Gastroesophageal sphincter (tissue), 3 donors: ENCODE results near the gene MACROD2.

Source experiments
- POLR2A ChIP-seq, 2 donors: fragments of 450-650 bp; IDR thresholded peaks; one replicate each; pipeline ENCODE4 v1.6.1; 2017; ENCODE audit warnings: antibody characterized with exemption in 2 of 2, mild to moderate bottlenecking in 2 of 2, moderate library complexity in 1 of 2
- TF ChIP-seq, protein P1 (sequence below), 4 experiments: fragments of 200-600 bp in 2 of 4; fragments of 450-650 bp in 2 of 4; sonication (generic) in 1 of 4; IDR thresholded peaks; one replicate each; pipeline ENCODE4 v1.5.1; 2017 to 2019; ENCODE audit warnings: antibody characterized with exemption in 4 of 4, mild to moderate bottlenecking in 2 of 4, moderate library complexity in 2 of 4

GRCh38 chr20:14710951-14711350 is 715.6 kb downstream of the MACROD2 start:
- TF ChIP-seq POLR2A (IDR thresholded peaks at IDR 0.05): no peak
- TF ChIP-seq, protein P1, sequence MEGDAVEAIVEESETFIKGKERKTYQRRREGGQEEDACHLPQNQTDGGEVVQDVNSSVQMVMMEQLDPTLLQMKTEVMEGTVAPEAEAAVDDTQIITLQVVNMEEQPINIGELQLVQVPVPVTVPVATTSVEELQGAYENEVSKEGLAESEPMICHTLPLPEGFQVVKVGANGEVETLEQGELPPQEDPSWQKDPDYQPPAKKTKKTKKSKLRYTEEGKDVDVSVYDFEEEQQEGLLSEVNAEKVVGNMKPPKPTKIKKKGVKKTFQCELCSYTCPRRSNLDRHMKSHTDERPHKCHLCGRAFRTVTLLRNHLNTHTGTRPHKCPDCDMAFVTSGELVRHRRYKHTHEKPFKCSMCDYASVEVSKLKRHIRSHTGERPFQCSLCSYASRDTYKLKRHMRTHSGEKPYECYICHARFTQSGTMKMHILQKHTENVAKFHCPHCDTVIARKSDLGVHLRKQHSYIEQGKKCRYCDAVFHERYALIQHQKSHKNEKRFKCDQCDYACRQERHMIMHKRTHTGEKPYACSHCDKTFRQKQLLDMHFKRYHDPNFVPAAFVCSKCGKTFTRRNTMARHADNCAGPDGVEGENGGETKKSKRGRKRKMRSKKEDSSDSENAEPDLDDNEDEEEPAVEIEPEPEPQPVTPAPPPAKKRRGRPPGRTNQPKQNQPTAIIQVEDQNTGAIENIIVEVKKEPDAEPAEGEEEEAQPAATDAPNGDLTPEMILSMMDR (IDR thresholded peaks at IDR 0.05): no peak
